ENCODE measurements around the gene UNC13C. TPM values are rescaled to one million over a fixed set of nuclear protein-coding genes. Genes with fewer than 3 reads are reported as not detected.

The UNC13C gene
- total RNA-seq, 1 donor from 2014 or later = 0.26 TPM

DNA sequence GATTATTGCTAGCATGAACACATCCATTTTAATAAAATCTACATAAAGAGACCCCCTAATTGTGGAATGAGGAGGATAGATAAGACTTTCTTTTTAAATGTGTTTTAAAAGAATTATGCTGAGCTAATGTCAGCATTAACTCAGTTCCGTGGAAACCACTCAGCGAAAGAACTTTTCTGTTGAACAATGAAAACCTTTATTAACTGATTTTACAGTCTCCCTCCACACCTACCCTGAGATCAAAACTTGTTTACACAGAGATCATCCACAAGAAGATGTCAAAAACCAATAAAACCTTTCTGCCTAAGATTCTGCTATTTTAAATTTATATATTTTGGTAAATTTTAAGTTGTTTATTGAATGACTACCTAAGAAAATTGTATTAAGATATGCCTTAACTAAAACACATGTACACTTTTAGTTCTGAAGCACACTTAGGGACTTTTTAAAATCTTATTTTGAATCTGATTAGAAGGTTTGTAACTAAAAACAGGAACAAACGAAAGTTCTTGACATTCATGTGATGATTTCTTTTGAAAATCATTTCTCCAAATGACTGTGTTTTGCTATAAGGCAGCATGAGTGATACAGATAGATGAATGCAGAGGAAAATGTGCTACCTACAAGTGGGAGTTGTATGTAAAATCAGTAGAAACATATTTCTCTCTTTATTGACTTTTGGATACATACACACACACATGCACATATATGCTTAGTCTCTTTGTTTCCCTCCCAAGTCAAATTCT lies 369.0 kb downstream of the UNC13C start:
- H3K27me3 ChIP-seq (ENCODE audit: control insufficient read depth, insufficient read depth, low read length) = no peaks in the 10 kb centered on the region
- DNase-seq (ENCODE audit: low read depth) (no peak), FAIRE-seq (no peak)
- no peaks in the 10 kb centered on the region for H3K36me3 ChIP-seq (ENCODE audit: control insufficient read depth, insufficient read depth, low read length)
- H3K4me3 ChIP-seq (ENCODE audit: low read depth, low read length) = no peak overlapping the region
- TF ChIP-seq, protein P1, sequence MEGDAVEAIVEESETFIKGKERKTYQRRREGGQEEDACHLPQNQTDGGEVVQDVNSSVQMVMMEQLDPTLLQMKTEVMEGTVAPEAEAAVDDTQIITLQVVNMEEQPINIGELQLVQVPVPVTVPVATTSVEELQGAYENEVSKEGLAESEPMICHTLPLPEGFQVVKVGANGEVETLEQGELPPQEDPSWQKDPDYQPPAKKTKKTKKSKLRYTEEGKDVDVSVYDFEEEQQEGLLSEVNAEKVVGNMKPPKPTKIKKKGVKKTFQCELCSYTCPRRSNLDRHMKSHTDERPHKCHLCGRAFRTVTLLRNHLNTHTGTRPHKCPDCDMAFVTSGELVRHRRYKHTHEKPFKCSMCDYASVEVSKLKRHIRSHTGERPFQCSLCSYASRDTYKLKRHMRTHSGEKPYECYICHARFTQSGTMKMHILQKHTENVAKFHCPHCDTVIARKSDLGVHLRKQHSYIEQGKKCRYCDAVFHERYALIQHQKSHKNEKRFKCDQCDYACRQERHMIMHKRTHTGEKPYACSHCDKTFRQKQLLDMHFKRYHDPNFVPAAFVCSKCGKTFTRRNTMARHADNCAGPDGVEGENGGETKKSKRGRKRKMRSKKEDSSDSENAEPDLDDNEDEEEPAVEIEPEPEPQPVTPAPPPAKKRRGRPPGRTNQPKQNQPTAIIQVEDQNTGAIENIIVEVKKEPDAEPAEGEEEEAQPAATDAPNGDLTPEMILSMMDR (IDR thresholded peaks at IDR 0.05; ENCODE audit: insufficient read depth, low read length, severe bottlenecking) = no peak

DNA sequence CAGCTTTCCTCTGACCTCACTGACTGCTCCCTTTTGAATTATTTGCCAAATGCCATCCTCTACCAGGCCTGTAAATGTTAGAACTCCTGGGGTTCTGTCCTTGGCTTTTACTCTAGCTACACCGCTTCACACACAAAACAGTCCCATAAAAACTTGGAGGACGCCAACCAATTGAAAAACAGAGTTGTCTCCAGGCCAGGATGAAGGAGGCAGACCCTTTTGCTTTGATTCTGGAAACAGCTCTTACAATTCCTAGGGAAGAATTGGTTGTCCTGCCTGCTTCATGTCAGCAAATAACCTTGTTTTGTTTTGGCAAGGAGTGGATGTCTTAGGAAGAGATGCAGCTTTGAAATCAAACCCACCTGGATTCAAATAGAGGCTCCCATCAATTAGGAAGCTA lies 375.5 kb downstream of the UNC13C start:
- FAIRE-seq (no peak), DNase-seq (ENCODE audit: low read depth) (no peak)
- Histone ChIP-seq H3K4me3 (ENCODE audit: low read depth, low read length) (no peak overlapping the region), H3K36me3 (ENCODE audit: control insufficient read depth, insufficient read depth, low read length) (no peaks in the 10 kb centered on the region), H3K27me3 (ENCODE audit: control insufficient read depth, insufficient read depth, low read length) (no peaks in the 10 kb centered on the region)
- TF ChIP-seq, protein P1 (IDR thresholded peaks at IDR 0.05; ENCODE audit: insufficient read depth, low read length, severe bottlenecking) = no peak

DNA sequence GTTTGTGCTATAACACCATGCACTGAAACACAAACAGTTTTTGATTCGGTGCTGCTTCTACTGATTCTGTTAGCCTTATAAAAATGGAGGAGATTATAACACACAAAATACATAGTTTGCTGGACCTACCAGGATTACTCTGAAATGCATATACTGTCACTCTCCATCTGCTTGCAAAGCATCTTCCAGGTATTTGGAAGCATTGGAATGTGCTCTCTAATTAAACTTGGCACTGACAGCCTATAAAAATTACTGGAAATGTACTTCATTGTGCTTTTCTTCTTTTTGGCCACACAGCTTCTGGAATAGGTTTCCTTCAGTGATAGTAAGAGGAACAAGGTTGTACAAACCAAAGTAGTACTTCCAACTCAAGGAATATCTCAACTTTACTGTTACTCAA lies 376.1 kb downstream of the UNC13C start:
- TF ChIP-seq, protein P1 (IDR thresholded peaks at IDR 0.05; ENCODE audit: insufficient read depth, low read length, severe bottlenecking) = no peak
- Histone ChIP-seq H3K36me3 (ENCODE audit: control insufficient read depth, insufficient read depth, low read length) (no peaks in the 10 kb centered on the region), H3K4me3 (ENCODE audit: low read depth, low read length) (no peak overlapping the region), H3K27me3 (ENCODE audit: control insufficient read depth, insufficient read depth, low read length) (no peaks in the 10 kb centered on the region)
- FAIRE-seq = no peak
- DNase-seq (ENCODE audit: low read depth) = no peak

- Histone ChIP-seq H3K27me3 (ENCODE audit: control insufficient read depth, insufficient read depth, low read length) (no peaks in the 10 kb centered on the region), H3K4me3 (ENCODE audit: low read depth, low read length) (no peak overlapping the region), H3K36me3 (ENCODE audit: control insufficient read depth, insufficient read depth, low read length) (no peaks in the 10 kb centered on the region)
- FAIRE-seq (no peak), DNase-seq (ENCODE audit: low read depth) (no peak)
- TF ChIP-seq, protein P1 (IDR thresholded peaks at IDR 0.05; ENCODE audit: insufficient read depth, low read length, severe bottlenecking) = no peak
Measured at GRCh38 chr15:54364961-54365360, 386.7 kb downstream of the UNC13C start.

DNA sequence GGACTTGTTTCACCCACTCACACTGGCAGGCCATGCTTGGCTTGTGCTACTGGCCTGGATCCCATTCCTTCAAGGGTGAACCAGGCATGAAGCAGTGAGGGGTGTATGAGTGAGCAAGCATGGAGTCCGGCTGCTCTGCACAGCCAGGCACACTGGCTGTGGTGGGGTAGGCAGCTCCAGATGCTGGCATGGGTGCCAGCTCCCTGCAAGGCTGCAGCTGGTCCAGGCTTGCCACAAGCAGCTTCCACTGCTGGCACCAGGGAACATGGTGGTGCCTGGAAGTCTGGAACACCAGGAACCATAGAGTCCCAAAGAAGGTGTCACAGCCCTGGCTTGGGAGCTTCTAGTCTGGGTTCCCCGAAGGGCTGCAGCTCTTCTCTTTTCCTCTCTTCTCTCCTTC lies 395.1 kb downstream of the UNC13C start:
- no peak for DNase-seq (ENCODE audit: low read depth)
- no peaks in the 10 kb centered on the region for H3K27me3 ChIP-seq (ENCODE audit: control insufficient read depth, insufficient read depth, low read length)
- FAIRE-seq = no peak
- H3K36me3 ChIP-seq (ENCODE audit: control insufficient read depth, insufficient read depth, low read length) = no peaks in the 10 kb centered on the region
- no peak overlapping the region for H3K4me3 ChIP-seq (ENCODE audit: low read depth, low read length)
- TF ChIP-seq, protein P1 (IDR thresholded peaks at IDR 0.05; ENCODE audit: insufficient read depth, low read length, severe bottlenecking) = no peak
